HG03354 (cell line): ENCODE results near the gene RPL10.
"Not testable (repeated sequence)": the region's sequence is repeated elsewhere in the genome, so short reads cannot be mapped to it uniquely, and the experiment has no call there.

ENCODE experiments used
- ATAC-seq: cut with Tn5 transposase; IDR thresholded peaks from one replicate; pipeline ENCODE4 v1.9.1; 2021; ENCODE audit warnings: mild to moderate bottlenecking; ENCODE audit not compliant: unreplicated experiment, poor library complexity, severe bottlenecking

RPL10 gene

GRCh38 chrX:154396973-154397887, 947 bp upstream of the RPL10 start:
- peak; percentile 59 for ATAC-seq

GRCh38 chrX:154398668-154399526, 720 bp downstream of the RPL10 start:
- peak; percentile 33 for ATAC-seq

- ATAC-seq: no peak
These were observed 1.6 kb downstream of the RPL10 start for GRCh38 chrX:154399527-154400368.

- not testable (repeated sequence) for ATAC-seq
These were observed 2.2 kb downstream of the RPL10 start for GRCh38 chrX:154400369-154400817.

GRCh38 chrX:154401045-154401799, 3.0 kb downstream of the RPL10 start:
- no peak for ATAC-seq

GRCh38 chrX:154401918-154402621, 3.9 kb downstream of the RPL10 start:
- ATAC-seq: no peak

GRCh38 chrX:154402622-154403127, 4.5 kb downstream of the RPL10 start:
- no peak for ATAC-seq

- ATAC-seq: no peak
These were observed 5.0 kb downstream of the RPL10 start for GRCh38 chrX:154403192-154403591.

- no peak for ATAC-seq
These were observed 5.7 kb downstream of the RPL10 start for GRCh38 chrX:154403858-154404257.

- no peak for ATAC-seq
These were observed 6.5 kb downstream of the RPL10 start for GRCh38 chrX:154404625-154405192.

GRCh38 chrX:154408659-154409221, 10.6 kb downstream of the RPL10 start:
- no peak for ATAC-seq

- ATAC-seq: no peak
These were observed 11.2 kb downstream of the RPL10 start, which contains the start of gene DNASE1L1 for GRCh38 chrX:154409222-154409871. DNASE1L1 (minus strand) TSS chrX:154409254; CDS start chrX:154405568, 3,686 bp downstream.

GRCh38 chrX:154411981-154412340, 13.8 kb downstream of the RPL10 start:
- peak; percentile 58 for ATAC-seq

- ATAC-seq: no peak
These were observed 14.3 kb downstream of the RPL10 start for GRCh38 chrX:154412468-154412867.

GRCh38 chrX:154413142-154413541, 15.0 kb downstream of the RPL10 start:
- ATAC-seq: no peak

GRCh38 chrX:154417157-154417556, 19.0 kb downstream of the RPL10 start:
- ATAC-seq: no peak

- no peak for ATAC-seq
These were observed 21.0 kb downstream of the RPL10 start for GRCh38 chrX:154419189-154419588.
